Thoracic aorta (tissue), 2 donors: ENCODE results near the gene NTSR1. TPM values are rescaled to one million over a fixed set of nuclear protein-coding genes. Genes with fewer than 3 reads are reported as not detected.

Source experiments
- ATAC-seq: fragments of 150-250 bp; one replicate; pipeline ENCODE4 v1.8.0; 2017; ENCODE audit warnings: low read depth; ENCODE audit not compliant: insufficient number of reproducible peaks, low FRiP score
- DNase-seq: peaks from one replicate; pipeline ENCODE4 v3.0.0-alpha.2; 2020; ENCODE audit warnings: low spot score
- H3K27ac ChIP-seq, 2 donors: fragments of 200-600 bp; sonication (generic); 1 replicate in 1 of 2; 2 replicates in 1 of 2; pipeline ENCODE4 v1.5.1; 2016; ENCODE audit warnings: mild to moderate bottlenecking in 2 of 2, moderate library complexity in 2 of 2
- H3K27me3 ChIP-seq: fragments of 200-600 bp; sonication (generic); replicated peaks from 2 replicates; pipeline ENCODE4 v1.6.0; 2016; ENCODE audit warnings: mild to moderate bottlenecking; ENCODE audit not compliant: insufficient read depth
- H3K36me3 ChIP-seq: fragments of 200-600 bp; sonication (generic); one replicate; pipeline ENCODE4 v1.5.1; 2016
- H3K4me1 ChIP-seq, 2 donors: fragments of 200-600 bp; sonication (generic); 1 replicate in 1 of 2; 2 replicates in 1 of 2; pipeline versions ENCODE4 v1.5.1 to v1.6.0; 2016; ENCODE audit warnings: low read depth in 2 of 2, mild to moderate bottlenecking in 1 of 2; ENCODE audit not compliant: control insufficient read depth in 1 of 2
- H3K4me3 ChIP-seq: fragments of 200-600 bp; sonication (generic); 2 replicates; pipeline ENCODE4 v1.5.1; 2016; ENCODE audit warnings: mild to moderate bottlenecking
- H3K9me3 ChIP-seq: fragments of 200-600 bp; sonication (generic); 2 replicates; pipeline ENCODE4 v1.5.1; 2016
- CTCF ChIP-seq: fragments of 200-600 bp; sonication (generic); IDR thresholded peaks from one replicate; pipeline ENCODE4 v1.5.1; 2019; ENCODE audit warnings: antibody characterized with exemption
- total RNA-seq, 2 donors: library from RNA; depleted of rRNA; stranded (reverse); fragments of >200 nt; gene quantifications; one replicate each; pipeline versions ENCODE4 v1.1.0 to v1.2.3, GENCODE V29; 2016

Gene NTSR1
- total RNA-seq, 2 donors from 2014 or later = not detected

- Histone ChIP-seq H3K27ac (no peak overlapping the region), H3K9me3 (no peaks in the 10 kb centered on the region), H3K4me3 (no peak overlapping the region), H3K36me3 (no peaks in the 10 kb centered on the region), H3K4me1 (no peaks in the 10 kb centered on the region), H3K27me3 (no peaks in the 10 kb centered on the region)
- TF ChIP-seq CTCF = no peak
- ATAC-seq (no peak), DNase-seq (no peak)
Observed at GRCh38 chr20:62709537-62709905, 885 bp downstream of the NTSR1 start.

GRCh38 chr20:62710221-62710885 lies 1.7 kb downstream of the NTSR1 start:
- no peak overlapping the region for H3K27ac ChIP-seq
- H3K27me3 ChIP-seq = no peaks in the 10 kb centered on the region
- DNase-seq = no peak
- H3K4me1 ChIP-seq = no peaks in the 10 kb centered on the region
- H3K36me3 ChIP-seq = no peaks in the 10 kb centered on the region
- H3K9me3 ChIP-seq = no peaks in the 10 kb centered on the region
- no peak for ATAC-seq
- H3K4me3 ChIP-seq = no peak overlapping the region
- TF ChIP-seq CTCF = no peak

GRCh38 chr20:62710886-62711702 lies 2.5 kb downstream of the NTSR1 start:
- Histone ChIP-seq H3K36me3 (no peaks in the 10 kb centered on the region), H3K4me3 (no peak overlapping the region), H3K4me1 (no peaks in the 10 kb centered on the region), H3K27me3 (no peaks in the 10 kb centered on the region), H3K9me3 (no peaks in the 10 kb centered on the region), H3K27ac (no peak overlapping the region)
- ATAC-seq (no peak), DNase-seq (no peak)
- TF ChIP-seq CTCF = no peak

- ATAC-seq = no peak
- DNase-seq = no peak
- no peak overlapping the region for H3K27ac ChIP-seq
- H3K36me3 ChIP-seq = no peaks in the 10 kb centered on the region
- H3K27me3 ChIP-seq = no peaks in the 10 kb centered on the region
- H3K9me3 ChIP-seq = no peaks in the 10 kb centered on the region
- no peak overlapping the region for H3K4me3 ChIP-seq
- no peak for TF ChIP-seq CTCF
- no peaks in the 10 kb centered on the region for H3K4me1 ChIP-seq
Observed at GRCh38 chr20:62711703-62712101, 3.1 kb downstream of the NTSR1 start.

- Histone ChIP-seq H3K27ac (no peak overlapping the region), H3K4me3 (no peak overlapping the region), H3K27me3 (no peaks in the 10 kb centered on the region), H3K36me3 (no peaks in the 10 kb centered on the region), H3K4me1 (no peaks in the 10 kb centered on the region), H3K9me3 (no peaks in the 10 kb centered on the region)
- no peak for TF ChIP-seq CTCF
- DNase-seq (no peak), ATAC-seq (no peak)
Observed at GRCh38 chr20:62712606-62713005, 4.0 kb downstream of the NTSR1 start.
